ENCODE results near the gene SLX9.

DNA sequence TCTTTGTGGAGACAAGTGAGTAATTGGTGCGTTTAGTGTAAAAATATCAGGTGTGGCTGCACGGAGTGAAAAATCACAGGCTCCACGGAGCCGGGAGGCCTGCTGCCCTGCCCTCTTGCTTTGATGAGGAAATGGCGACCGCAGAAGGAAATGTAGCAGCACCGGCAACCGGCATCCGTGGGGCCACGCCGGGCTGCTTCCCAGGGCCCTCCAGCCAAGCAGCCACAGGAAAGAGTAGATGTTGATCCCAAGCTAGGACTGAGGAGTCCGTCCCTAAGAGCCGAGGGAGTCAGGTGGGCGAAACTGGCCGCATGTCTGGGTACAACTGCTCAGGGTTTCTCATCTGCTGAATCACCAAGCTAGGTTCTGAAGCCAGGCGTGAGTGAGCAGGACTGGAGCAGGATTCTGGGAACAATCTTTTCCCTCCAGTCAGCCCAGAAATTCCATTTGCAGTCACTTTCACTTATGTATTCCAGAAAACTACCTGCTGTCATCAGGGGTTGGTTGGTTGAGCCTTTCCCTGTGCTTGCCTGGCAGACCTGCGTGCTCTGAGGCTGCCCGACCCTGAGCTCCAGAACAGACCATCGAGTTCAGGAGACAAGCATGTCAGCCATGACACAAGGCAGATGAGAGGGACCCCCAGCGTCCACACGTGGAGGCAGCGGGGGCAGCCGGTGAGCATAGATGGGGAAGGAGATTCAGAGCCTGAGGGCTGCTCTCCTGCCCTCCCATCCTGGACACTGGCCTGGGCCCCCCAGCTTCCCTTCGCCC, 13.3 kb upstream of the SLX9 start:
- TF ChIP-seq, protein P1, sequence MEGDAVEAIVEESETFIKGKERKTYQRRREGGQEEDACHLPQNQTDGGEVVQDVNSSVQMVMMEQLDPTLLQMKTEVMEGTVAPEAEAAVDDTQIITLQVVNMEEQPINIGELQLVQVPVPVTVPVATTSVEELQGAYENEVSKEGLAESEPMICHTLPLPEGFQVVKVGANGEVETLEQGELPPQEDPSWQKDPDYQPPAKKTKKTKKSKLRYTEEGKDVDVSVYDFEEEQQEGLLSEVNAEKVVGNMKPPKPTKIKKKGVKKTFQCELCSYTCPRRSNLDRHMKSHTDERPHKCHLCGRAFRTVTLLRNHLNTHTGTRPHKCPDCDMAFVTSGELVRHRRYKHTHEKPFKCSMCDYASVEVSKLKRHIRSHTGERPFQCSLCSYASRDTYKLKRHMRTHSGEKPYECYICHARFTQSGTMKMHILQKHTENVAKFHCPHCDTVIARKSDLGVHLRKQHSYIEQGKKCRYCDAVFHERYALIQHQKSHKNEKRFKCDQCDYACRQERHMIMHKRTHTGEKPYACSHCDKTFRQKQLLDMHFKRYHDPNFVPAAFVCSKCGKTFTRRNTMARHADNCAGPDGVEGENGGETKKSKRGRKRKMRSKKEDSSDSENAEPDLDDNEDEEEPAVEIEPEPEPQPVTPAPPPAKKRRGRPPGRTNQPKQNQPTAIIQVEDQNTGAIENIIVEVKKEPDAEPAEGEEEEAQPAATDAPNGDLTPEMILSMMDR (IDR thresholded peaks at IDR 0.05; ENCODE audit: poor library complexity, severe bottlenecking) = no peak
- TF ChIP-seq POLR2AphosphoS5 (IDR thresholded peaks at IDR 0.05) (no peak), RAD21 (conservative IDR thresholded peaks at IDR 0.05) (no peak)
